Right lobe of liver (tissue), 4 donors: ENCODE data around the gene UBE2G1.

ENCODE experiments used
- CTCF ChIP-seq, 4 donors: fragments of 200-600 bp in 3 of 4; fragments of 450-650 bp in 1 of 4; IDR thresholded peaks; one replicate each; pipeline versions ENCODE4 v1.5.1 to v1.8.0; 2016 to 2022; ENCODE audit warnings: antibody characterized with exemption in 4 of 4, mild to moderate bottlenecking in 2 of 4
- POLR2A ChIP-seq: fragments of 450-650 bp; IDR thresholded peaks from one replicate; pipeline ENCODE4 v1.6.1; 2017; ENCODE audit warnings: antibody characterized with exemption, mild to moderate bottlenecking
- donor health status: DM: no; HTN: no; CAD: no.
- donor health status: DM: no; HTN: no; CAD: no.
- donor health status: DM: no; HTN: yes; CAD: no.

DNA sequence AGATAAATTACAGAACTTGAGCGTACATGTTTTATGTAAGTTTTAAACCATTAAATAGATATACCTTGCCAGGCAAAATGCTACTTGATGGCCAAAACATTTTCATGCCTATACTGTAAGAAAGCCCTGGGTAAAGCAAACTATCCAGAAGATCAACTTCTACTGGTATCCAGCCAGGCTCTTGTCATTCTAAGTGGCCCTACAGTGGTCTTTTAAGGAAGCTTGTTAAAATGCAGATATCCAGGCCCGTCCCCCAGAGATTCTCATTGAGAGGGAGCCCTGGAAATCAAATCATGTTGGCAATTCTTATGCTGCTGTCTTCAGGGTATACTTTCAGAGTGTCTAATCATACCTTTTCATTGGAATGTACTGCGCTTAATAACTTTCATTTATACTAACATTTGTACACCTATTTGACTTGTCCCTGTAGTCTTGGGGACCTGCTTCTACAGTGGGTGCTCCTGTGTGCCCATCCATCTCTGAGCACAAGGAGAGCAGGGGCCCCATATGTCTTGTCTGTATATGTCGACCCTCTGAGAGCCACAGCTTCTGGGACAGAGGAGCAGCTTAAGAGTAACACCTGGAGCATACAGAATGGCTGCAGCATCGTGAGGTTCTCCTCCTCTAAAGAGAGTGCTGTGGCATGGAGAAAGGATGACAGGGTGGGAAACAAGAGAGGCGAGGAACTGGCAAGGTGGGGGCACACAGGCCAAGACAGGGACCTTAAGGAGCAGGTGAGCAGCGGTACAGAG, 59.1 kb downstream of the UBE2G1 start:
- no peak for TF ChIP-seq CTCF (IDR thresholded peaks at IDR 0.05)
- no peak for TF ChIP-seq POLR2A
